GM21825 (cell line): ENCODE data around the gene SLC15A5.

ENCODE experiments used
- ATAC-seq: cut with Tn5 transposase; IDR thresholded peaks from one replicate; pipeline ENCODE4 v1.9.1; 2021; ENCODE audit warnings: mild to moderate bottlenecking, moderate library complexity; ENCODE audit not compliant: unreplicated experiment

Gene SLC15A5

DNA sequence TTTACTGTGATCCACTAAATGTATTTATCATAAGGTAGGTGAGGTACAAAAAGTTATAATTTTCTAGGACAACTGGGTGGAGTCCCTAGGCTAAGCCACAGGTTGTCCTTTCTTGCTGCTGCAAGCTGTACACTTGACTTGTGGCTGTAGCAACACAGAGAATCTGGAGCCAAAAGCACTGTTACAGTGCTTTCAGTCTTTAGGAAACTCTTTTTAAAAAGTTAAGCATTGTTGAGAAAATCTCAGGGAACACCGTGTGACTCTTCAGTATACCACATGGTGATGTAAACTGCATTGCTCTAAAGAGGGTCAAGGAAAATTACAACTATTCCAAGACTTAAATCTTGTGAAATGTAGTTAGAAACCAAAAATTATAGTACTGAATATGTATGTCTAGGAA, 11.4 kb downstream of the SLC15A5 start:
- ATAC-seq: no peak

DNA sequence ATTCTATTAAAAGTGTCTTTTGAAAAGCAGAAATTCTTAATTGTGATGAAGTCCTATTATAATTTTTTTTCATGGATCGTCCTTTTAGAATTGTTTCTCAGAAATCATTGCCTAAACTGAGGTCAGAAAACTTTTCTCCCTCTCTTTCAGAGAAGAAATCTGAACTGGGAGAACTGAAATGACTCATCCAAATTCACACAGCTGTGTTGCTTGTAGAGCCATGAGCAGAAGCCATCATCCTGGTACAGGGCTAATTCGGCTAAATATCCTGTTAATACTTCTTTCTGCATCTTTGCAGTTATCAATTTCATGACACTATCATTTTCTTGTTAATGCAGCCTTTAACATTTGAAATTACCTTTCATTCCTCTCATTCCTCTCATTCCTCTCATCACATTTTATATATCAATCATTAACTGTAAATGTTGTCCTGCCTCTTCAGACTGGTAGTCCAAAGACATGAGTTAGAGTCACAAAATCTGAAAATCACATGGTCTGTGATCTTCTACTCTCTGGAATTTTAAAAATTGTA, 15.5 kb downstream of the SLC15A5 start:
- no peak for ATAC-seq

DNA sequence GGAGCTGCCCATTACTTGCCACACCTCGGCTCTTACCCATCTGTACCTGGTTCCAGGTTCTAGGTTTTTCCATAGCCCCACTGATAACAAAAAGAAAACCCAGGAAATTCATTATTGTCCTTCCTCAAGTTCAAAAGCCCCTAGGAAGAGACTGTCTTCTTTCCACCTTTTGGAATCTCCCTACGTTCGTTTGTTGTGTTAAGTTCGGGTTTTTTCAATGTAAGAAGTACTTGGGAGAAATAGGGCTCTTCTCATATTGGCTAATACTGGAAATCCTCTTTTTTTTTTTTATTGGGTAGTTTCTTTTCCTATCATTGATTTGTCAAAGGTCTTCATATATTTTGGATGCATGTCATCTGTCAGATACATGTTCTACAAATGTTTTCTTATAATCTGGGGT, 17.3 kb downstream of the SLC15A5 start:
- no peak for ATAC-seq

DNA sequence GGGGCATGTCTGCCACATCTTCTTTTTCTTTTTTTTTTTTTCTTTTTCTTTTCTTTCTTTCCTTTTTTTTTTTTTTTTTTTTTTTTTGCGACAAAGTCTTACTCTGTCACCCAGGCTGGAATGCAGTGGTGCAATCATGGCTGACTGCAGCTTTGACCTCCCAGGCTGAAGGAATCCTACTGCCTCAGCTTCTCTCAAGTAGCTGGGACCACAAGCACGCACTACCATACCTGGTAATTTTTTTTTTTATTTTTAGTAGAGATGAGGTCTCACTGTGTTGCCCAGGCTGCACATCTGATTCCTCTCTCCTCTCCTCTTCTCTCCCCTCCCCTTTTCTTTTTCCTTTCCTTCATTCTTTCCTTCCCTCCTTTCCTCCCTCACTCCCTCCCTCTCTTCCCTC, 18.5 kb downstream of the SLC15A5 start:
- no peak for ATAC-seq

DNA sequence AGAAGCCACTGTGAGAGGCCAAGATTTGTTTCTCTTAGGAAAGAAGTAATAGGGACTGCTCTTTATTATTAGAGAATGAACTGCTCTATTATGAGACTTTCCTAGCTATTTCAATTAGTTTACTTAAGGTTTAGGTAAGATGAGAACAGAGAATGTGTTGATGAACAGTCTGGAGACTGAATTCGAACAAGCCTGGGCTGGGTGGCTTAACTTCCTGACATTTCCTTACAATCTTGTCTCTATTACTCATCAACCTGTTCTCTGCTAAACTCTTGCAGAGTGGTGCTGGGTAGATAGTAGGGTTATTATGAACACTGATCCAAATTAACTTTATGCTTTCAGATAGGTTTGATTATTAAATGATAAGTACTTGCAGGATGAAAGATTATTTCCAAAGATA, 31.2 kb downstream of the SLC15A5 start:
- no peak for ATAC-seq

DNA sequence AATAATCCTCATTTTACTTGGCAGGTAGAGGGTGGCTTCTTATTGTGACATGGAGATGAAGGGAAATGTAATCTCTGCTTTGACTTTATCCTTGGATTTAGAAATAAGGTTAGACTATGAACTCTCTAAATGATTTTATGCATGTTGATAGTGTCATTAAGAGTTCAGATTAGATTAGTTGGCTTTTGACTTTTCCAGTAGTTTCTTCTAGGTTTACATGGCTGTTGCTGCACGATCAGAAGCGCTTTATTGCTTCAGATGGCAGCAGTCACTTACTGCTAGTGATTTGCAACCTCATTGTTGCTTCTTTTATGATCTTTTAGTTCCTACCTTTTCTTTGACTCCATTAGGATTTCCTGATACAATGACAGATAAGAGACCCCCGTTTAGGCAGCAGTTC, 32.3 kb downstream of the SLC15A5 start:
- no peak for ATAC-seq

DNA sequence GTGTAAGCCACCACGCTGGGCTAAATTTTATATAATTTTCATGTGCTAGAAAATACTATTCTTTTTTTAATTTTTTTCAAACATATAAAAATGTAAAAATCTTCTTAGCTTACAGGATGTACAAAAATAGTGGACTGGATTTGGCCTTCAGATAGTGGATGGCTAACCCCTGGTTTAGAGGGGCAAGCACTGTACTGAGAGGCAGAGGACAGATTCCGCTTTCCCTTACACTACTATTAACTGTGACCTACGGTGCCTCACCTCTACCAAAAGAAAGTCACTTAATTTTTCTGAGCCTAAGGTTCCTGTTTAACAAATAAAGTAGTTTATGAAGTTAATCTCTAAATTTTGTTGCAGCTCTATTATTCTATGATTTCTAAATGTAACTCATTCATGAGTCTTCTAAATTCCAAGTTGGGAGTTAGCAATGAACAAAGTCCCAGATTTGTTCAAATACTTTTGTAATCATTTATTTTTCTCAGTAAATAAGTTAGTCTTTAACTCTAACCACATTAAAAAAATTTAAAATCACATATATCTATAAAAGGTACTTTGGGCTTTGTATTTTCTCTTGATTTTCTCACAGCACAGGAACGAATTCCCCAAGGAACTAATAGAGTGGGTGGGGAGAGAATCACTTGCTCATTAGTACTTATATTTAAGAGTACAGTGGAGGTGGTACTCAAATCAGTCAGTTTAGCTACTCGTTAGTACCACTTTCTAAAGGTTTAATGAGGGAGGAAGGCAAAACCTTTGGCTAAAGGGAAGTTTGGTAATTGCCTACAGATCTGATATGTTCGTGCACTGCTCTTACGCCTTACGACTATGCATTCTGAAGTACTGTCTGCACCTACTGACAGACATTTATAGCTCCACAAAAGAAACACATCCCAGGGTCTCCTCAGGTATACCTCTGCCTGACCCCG, 33.7 kb downstream of the SLC15A5 start:
- ATAC-seq: no peak

DNA sequence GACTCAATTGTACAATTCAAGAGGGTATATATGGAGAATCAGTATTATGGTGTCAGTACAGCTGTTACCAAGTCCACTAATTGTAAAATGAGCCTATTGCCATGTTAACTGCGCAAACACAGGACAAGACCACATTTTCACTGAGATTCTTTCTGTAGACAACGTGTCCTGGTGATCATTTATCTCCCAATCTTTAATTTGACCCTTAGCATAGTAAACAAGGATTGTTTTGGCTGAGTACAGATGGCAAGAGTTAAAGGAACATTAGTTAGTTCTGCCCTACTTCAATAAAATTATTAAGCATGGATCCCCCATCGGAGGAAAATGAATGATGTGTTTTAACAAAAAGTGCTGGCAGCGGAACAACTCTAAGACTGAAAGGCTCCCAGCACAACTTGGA, 36.1 kb downstream of the SLC15A5 start:
- no peak for ATAC-seq

DNA sequence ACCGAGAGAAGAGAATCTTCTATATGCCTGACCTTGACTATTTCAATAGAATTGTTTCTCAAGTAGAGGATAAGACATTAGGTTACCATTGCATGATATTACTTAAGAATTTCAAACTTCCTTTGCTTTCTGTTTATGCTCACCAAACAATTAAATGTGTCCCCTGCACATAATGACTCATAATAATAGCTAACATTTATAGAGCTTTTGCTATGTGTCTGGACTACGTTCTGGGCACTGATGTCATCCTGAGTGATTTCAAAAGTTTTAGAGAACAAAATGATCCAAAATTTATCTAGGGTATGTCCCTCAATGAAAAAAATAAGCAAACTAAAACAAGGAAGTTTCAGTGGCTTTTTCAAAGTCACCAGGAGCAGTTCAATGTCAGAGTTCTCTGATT, 38.8 kb downstream of the SLC15A5 start:
- no peak for ATAC-seq

DNA sequence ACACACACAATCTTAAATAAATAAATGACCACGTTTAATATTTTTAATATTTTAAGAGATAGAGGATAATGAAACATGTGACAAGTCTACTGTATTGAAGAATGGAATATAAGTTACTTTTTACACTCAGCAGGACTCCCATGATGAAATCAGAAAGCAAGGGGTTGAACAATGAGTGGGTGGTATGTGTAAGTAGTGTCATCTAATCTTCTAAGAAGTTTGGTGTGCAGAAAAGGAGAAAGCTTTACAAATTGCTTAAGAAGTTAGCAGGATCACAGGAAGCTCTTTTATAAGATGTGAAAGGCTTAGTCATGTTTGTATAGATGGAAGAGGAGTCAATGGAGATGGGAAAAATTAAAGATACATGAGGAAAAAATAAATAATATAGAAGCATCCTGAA, 47.8 kb downstream of the SLC15A5 start:
- ATAC-seq: no peak

DNA sequence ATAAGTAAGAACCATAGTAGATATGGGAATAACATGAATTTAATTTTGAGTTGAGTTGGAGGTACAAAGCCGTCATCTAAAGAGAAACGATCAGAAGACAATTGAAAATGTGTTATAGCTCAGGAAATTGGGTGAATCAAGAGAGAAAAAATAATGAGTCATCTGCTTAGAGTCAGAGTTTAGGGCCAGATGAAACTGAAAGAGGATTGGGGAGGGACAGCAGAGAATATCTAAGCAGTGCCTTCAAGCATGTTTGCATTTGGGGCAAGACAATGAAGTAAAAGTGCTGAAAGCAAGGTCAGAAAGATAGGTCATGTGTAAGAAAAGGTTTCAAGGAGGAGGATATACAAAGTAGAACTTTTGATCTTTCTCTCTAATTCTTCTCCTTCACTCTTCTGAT, 49.4 kb downstream of the SLC15A5 start:
- ATAC-seq: no peak

DNA sequence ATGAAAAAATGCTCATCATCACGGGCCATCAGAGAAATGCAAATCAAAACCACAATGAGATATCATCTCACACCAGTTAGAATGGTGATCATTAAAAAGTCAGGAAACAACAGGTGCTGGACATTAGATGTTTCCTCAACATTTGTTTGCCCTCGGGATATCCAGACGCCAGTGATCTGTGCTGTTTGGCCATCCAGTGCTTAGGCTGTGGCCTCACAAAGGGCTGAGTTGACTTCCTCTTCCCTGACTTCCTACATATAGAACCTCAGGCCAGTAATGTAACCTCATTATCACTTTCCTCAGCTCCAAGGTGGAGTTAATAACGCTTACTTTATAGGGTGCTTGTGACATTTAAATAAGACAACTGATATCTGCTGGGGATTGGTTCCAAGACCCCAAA, 51.8 kb downstream of the SLC15A5 start:
- no peak for ATAC-seq

DNA sequence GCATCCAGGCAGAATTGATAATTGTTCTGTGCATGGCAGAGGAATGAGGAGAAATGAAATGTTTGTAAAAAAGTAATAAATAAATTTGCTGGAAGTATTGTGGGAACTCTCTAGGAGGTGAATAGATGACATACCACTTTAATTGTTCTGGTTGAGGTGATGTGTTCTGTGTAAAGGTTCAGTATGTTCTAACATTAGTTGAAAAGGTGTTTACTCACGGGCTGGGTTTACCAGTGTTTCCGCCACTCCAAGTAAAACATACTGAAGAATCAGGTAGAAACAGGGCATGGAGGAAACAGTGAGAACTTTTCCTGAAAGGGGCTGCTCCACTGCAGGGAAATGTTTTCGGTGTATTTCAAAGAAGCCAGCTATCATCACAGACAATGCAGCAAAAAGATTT, 53.3 kb downstream of the SLC15A5 start:
- no peak for ATAC-seq

DNA sequence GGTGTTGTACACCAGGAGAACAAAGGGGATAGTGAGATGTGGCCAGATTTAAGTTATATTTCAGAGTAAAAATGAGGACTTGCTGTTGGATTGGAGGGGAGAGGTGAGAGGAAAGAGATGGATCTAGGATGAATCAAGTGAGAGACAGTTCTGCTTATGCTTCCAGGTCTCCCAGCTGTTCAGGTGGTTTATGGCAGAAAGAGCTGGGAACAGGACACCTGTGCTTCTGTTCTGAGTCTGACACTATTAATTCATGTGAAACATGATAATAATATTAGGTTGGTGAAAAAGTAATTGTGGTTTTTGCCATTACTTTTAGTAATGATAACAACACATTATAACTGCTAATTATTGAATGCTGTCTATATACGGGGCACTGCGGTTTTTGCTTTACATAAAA, 55.7 kb downstream of the SLC15A5 start:
- ATAC-seq: no peak

DNA sequence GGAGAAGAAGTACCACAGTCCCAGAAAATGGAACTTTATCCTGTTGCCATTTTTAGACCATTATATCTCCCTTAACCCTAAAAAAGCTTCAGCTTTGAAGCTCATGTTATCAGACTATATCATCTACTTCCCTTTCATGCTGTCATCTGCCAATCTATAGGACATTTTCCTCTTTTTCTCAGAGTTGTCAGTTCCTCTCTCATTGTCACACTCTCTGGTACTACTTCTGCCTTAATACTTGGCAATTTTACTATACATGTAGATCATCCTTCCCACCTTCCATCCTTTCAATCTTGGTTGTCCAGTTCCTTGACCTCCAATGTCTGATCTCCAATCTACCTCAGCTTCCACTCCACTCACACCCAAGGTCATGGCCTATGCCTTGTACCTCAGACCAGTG, 57.4 kb downstream of the SLC15A5 start:
- no peak for ATAC-seq

DNA sequence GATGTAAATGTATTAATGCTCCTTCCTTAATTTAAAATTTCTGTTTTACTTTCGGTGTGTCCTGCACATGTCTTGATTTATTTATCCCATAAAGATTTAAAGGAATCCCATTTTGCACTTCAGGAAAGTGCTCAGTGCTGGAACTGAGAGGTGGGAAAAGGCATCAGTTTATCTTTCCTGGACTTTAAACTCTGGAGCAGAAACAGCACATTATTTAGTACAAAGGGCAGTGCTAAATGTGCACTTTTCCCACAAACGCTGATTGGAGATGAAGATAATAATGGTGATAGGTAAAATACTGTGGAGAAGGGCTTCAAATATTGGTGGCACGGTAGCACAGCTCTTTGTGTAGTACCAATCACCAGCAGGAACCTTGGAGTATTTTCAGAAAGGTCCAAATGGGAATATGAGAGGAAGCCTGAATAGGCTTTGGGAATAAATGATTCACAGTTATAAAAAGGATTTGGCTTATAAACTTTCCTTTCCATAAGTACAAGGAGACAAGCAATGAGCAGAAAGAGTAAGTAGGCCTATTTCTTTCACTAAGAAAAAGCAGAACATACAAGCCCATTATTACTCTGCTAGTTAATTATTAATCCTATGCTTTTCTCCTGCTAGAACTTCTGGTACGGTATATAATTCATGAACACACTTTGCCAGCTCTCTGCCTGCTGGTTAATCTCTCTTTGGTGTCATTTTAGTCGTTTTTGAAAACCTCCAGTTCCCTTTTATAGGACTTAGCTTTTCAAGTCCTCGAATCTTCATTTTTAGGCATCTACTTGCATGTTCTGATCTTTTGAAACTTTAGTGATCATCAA, 58.3 kb downstream of the SLC15A5 start:
- ATAC-seq: no peak

DNA sequence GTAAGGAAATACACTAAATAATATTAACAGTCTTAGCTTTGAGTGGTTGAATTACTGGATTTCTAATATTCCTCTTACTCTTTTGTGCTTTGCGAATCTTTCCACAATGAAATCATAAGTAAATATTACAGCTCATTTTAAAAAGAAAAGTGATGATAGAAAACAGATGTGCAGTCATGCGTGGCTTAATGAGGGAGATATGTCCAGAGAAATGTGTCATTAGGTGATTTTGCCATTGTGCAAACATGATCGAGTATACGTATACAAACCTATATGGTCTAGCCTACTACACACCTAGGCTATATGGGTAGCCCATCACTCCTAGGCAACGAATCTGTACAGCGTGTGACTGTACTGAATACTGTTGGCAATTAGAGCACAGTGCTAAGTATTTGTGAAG, 59.3 kb downstream of the SLC15A5 start:
- ATAC-seq: no peak

DNA sequence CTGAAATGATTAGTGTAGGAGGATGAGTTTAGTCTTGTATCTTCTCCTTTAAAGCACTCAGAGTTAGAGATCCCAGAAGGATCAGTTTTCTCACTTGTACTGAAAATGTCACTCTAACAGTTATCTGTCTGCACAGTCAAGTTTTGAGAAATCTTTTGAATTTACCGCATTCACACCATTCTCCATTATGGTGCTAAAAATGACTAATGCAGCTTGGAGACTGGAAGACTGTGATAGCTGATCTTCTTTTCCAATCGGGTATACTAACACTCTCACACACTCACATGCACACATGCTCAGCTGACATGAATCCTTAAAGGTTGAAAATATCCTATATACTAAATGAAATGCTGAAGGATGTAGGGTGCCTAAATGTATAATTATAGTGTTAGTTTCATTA, 65.8 kb downstream of the SLC15A5 start:
- no peak for ATAC-seq

DNA sequence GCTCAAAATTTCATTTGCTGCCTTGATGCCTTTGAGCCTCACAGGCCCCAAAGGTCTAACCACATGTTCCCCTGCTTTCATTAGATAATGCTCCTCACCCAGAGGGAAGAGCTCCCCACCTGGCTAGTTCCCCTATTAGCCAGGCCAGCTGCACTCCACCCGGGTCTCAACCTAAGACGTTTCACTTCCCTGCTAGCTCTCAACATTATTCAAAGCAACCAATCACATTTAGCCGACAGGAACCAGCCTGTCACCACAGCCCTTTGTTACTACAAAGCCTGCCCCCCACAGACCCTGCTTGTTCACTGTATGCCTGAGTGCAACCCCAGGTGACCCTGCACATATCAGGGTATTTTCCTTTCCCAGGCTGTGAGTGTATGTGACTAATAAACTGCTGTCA, 78.6 kb downstream of the SLC15A5 start:
- peak; percentile 97 for ATAC-seq

DNA sequence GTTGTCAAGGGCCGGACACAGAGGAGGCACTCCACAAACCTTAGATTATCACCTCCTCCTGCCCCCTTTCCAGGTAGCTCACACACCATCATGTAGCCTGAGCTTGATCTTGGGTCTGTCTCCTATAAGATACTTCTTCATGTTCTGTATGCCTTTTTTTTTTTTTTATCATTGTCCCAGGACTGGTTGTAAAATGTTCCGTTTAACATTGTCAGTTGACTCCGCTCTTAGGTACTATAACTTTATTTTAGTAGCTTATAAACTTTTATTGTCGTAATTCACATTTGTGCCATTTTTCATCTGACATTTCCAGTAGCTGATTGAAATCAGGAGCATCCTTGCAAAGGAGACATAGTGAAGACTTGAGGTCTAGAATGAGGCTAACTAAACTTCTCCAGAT, 79.9 kb downstream of the SLC15A5 start:
- no peak for ATAC-seq

DNA sequence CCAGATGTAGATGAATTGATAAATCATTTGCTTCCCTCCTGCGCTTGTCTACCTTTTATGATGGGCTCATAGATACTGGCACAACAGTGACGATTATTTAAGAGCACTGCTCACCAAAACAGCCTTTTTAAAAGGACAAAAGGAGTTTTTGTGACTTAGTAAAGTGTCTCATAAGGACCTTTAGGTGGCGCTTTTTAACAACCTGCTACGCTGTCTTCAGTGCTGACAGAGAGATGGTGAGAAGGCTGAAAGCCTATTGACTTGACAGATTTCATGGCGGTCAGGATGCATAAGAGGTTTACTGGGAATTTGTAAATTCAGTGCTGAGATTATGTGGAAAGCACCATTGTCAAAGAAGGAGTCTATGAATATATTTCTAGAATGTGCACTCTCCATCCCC, 87.6 kb downstream of the SLC15A5 start:
- no peak for ATAC-seq

DNA sequence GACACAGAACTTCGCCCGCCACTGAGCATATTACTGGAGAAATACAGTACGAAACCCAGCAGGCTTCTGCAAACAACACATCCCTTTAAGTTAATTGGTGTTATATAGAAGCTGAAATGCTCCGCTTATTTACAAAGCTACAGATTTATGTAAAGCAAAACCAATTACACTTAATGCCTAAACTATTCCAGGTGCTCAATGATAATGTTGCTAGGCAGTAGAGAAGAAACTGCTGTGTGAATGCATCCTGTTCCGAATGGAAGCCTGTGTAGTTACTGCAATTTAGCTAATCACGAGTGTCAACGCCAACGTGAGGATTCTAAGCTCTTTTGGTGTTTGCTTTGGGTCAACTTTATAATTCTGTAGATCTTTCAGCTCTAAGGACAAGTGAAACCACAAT, 89.8 kb downstream of the SLC15A5 start:
- ATAC-seq: no peak
